GM18507 (cell line): Measurements from ENCODE around the gene NAGPA.

Experiments used
- DNase-seq: peaks from one replicate; pipeline ENCODE4 v3.0.0; 2011; ENCODE audit warnings: low read depth; ENCODE audit not compliant: insufficient read length; ENCODE audit errors: extremely low spot score
- FAIRE-seq: peaks from 2 replicates; lab custom pipeline; 2011; peaks lifted over from hg19 to GRCh38; lab: Jason Lieb, UNC

NAGPA gene

GRCh38 chr16:5032748-5033167 lies 977 bp downstream of the NAGPA start:
- FAIRE-seq = no peak
- DNase-seq = no peak

- no peak for FAIRE-seq
- no peak for DNase-seq
These were observed 2.1 kb downstream of the NAGPA start for GRCh38 chr16:5031601-5032000.

- DNase-seq = no peak
- FAIRE-seq = no peak
These were observed 3.4 kb downstream of the NAGPA start for GRCh38 chr16:5030251-5030870.

- FAIRE-seq (no peak), DNase-seq (no peak)
These were observed 4.7 kb downstream of the NAGPA start for GRCh38 chr16:5028950-5029475.

GRCh38 chr16:5027575-5028235 lies 6.0 kb downstream of the NAGPA start:
- DNase-seq = no peak
- FAIRE-seq = no peak

GRCh38 chr16:5027086-5027485 lies 6.6 kb downstream of the NAGPA start:
- FAIRE-seq (no peak), DNase-seq (no peak)

- no peak for FAIRE-seq
These were observed 7.1 kb downstream of the NAGPA start for GRCh38 chr16:5026664-5027063.

GRCh38 chr16:5025171-5025632 lies 8.5 kb downstream of the NAGPA start:
- DNase-seq = no peak
- FAIRE-seq = no peak

More at GRCh38 chr16:5026664-5027063, 7.1 kb downstream of the NAGPA start:
- DNase-seq = no peak

- DNase-seq = no peak
- no peak for FAIRE-seq
These were observed 9.1 kb downstream of the NAGPA start for GRCh38 chr16:5024632-5025031.

GRCh38 chr16:5022521-5022920 lies 11.2 kb downstream of the NAGPA start:
- DNase-seq = no peak
- FAIRE-seq = no peak

GRCh38 chr16:5020551-5020950 lies 13.2 kb downstream of the NAGPA start:
- DNase-seq (no peak), FAIRE-seq (no peak)

- DNase-seq (no peak), FAIRE-seq (no peak)
These were observed 14.0 kb downstream of the NAGPA start for GRCh38 chr16:5019775-5020174.

- DNase-seq (no peak), FAIRE-seq (no peak)
These were observed 14.9 kb downstream of the NAGPA start for GRCh38 chr16:5018793-5019192.

GRCh38 chr16:5017678-5017969 lies 16.1 kb downstream of the NAGPA start:
- DNase-seq (no peak), FAIRE-seq (no peak)

GRCh38 chr16:5016967-5017677 lies 16.6 kb downstream of the NAGPA start:
- no peak for FAIRE-seq

GRCh38 chr16:5015887-5016286 lies 17.8 kb downstream of the NAGPA start:
- FAIRE-seq (no peak), DNase-seq (no peak)

More at GRCh38 chr16:5016967-5017677, 16.6 kb downstream of the NAGPA start:
- DNase-seq = no peak

- FAIRE-seq = no peak
- DNase-seq = no peak
These were observed 18.4 kb downstream of the NAGPA start for GRCh38 chr16:5015351-5015750.

- no peak for FAIRE-seq
- no peak for DNase-seq
These were observed 20.8 kb downstream of the NAGPA start for GRCh38 chr16:5012887-5013286.

- FAIRE-seq (no peak), DNase-seq (no peak)
These were observed 22.1 kb downstream of the NAGPA start for GRCh38 chr16:5011637-5012036.

GRCh38 chr16:5010576-5011329 lies 23.0 kb downstream of the NAGPA start:
- FAIRE-seq (no peak), DNase-seq (no peak)
